Measurements from ENCODE around the gene ALDOC. TPM values are rescaled to one million over a fixed set of nuclear protein-coding genes. Genes with fewer than 3 reads are reported as not detected.

ALDOC gene
- total RNA-seq, 2 donors from 2014 or later: 14.4 to 111 TPM

- H3K4me1 ChIP-seq: peaks cover 9% of the 10 kb centered on the region
- intact Hi-C loops (cut with DNase I): no loop called here
- no peaks in the 10 kb centered on the region for H3K36me3 ChIP-seq
- no peaks in the 10 kb centered on the region for H3K27me3 ChIP-seq
- no peak overlapping the region for H3K4me3 ChIP-seq
- DNase-seq: no peak
- no peak overlapping the region for H3K9ac ChIP-seq (ENCODE audit: low read depth in 2 of 2, low read length in 2 of 2)
- no peak for TF ChIP-seq CTCF (IDR thresholded peaks at IDR 0.05)
- H3K27ac ChIP-seq: no peak overlapping the region
- H3K9me3 ChIP-seq: no peaks in the 10 kb centered on the region
Measured at GRCh38 chr17:28534740-28535375, 41.8 kb downstream of the ALDOC start.

DNA sequence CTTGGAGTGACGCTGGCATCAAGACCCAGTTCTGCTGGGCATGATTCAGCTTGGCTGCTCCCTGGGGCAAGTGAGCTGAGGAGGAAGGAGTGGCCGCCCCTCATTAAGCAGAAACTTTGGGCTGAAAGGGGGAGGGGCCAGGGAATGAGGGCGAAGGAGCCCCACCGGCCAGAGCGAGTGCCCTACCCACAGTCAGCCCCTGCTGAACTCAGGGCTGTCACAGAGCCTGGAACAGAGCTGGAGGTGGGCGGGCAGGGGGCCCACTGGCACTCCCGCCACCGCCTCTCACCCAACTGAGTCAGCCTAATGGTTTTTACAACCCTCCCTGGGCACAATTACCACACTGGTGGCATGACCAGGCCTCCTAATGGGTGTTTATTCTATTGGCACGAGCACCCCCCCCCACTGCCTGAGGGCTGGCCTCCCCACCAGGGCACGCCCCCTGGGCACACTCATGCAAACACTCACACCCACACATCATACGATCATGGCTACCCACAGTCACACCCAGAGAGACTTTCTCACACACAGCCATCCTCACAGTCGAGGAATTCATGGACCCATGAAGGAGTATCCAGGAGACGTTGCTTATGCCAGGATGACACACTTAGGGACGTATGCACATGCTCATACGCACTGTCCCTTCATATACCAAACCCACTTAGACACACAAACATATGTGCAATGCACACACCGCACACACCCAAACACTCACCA lies 43.4 kb downstream of the ALDOC start:
- intact Hi-C loops (cut with DNase I): no loop called here
- no peak overlapping the region for H3K9ac ChIP-seq (ENCODE audit: low read depth in 2 of 2, low read length in 2 of 2)
- no peaks in the 10 kb centered on the region for H3K9me3 ChIP-seq
- H3K27me3 ChIP-seq: no peaks in the 10 kb centered on the region
- peaks cover 15% of the 10 kb centered on the region for H3K4me1 ChIP-seq
- no peak for TF ChIP-seq CTCF (IDR thresholded peaks at IDR 0.05)
- H3K36me3 ChIP-seq: no peaks in the 10 kb centered on the region
- DNase-seq: no peak
- H3K4me3 ChIP-seq: no peak overlapping the region
- H3K27ac ChIP-seq: no peak overlapping the region

- Histone ChIP-seq H3K9ac (ENCODE audit: low read depth in 2 of 2, low read length in 2 of 2) (no peak overlapping the region), H3K9me3 (no peaks in the 10 kb centered on the region), H3K27ac (no peak overlapping the region), H3K4me3 (no peak overlapping the region), H3K27me3 (no peaks in the 10 kb centered on the region), H3K36me3 (no peaks in the 10 kb centered on the region), H3K4me1 (peaks cover 20% of the 10 kb centered on the region)
- intact Hi-C loops (cut with DNase I): no loop called here
- no peak for DNase-seq
- no peak for TF ChIP-seq CTCF (IDR thresholded peaks at IDR 0.05)
Measured at GRCh38 chr17:28532050-28532960, 44.4 kb downstream of the ALDOC start.

- H3K4me3 ChIP-seq: no peak overlapping the region
- H3K9ac ChIP-seq (ENCODE audit: low read depth in 2 of 2, low read length in 2 of 2): no peak overlapping the region
- intact Hi-C loops (cut with DNase I): no loop called here
- no peak overlapping the region for H3K27ac ChIP-seq
- H3K27me3 ChIP-seq: no peaks in the 10 kb centered on the region
- no peaks in the 10 kb centered on the region for H3K9me3 ChIP-seq
- TF ChIP-seq CTCF (IDR thresholded peaks at IDR 0.05): no peak
- DNase-seq: no peak
- peaks cover 20% of the 10 kb centered on the region for H3K4me1 ChIP-seq
- H3K36me3 ChIP-seq: no peaks in the 10 kb centered on the region
Measured at GRCh38 chr17:28530926-28531325, 45.8 kb downstream of the ALDOC start.

DNA sequence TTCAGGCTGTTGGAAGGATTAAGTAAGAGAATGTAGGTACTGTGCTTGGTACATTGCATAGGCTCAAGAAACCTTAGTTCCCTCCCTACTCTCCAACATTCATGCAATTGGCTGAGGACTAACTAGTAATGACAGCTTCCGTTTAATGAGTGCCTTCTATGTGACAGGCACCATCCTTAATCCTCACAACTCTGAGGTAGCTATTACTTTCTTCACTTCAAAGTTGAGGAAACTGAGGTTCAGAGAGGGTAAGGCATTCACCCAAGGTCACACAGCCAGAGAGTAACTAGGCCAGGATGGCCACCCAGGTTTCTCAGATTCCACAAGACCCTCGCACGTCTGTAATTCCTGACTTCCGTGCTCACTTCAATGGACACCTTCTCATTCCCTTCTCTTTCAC lies 46.4 kb downstream of the ALDOC start:
- no peak overlapping the region for H3K27ac ChIP-seq
- no peaks in the 10 kb centered on the region for H3K36me3 ChIP-seq
- no peak overlapping the region for H3K9ac ChIP-seq (ENCODE audit: low read depth in 2 of 2, low read length in 2 of 2)
- H3K4me1 ChIP-seq: peaks cover 20% of the 10 kb centered on the region
- no peaks in the 10 kb centered on the region for H3K27me3 ChIP-seq
- H3K9me3 ChIP-seq: no peaks in the 10 kb centered on the region
- no peak overlapping the region for H3K4me3 ChIP-seq
- no peak for TF ChIP-seq CTCF (IDR thresholded peaks at IDR 0.05)
- no peak for DNase-seq
- intact Hi-C loops (cut with DNase I): no loop called here
